H9 (cell line): ENCODE data around the gene PRADC1. TPM values are rescaled to one million over a fixed set of nuclear protein-coding genes. Genes with fewer than 3 reads are reported as not detected.

Experiments
- DNase-seq: peaks from one replicate; pipeline ENCODE4 v3.0.0-alpha.2; 2017
- H2AFZ ChIP-seq: one replicate; pipeline ENCODE4 v1.6.1; 2013; ENCODE audit warnings: mild to moderate bottlenecking, low read length, control low read depth, moderate library complexity
- H2AK5ac ChIP-seq: 2 replicates; pipeline ENCODE4 v1.6.1; 2013; ENCODE audit warnings: low read length, control low read depth, mixed read lengths; ENCODE audit not compliant: insufficient read length
- H2BK120ac ChIP-seq: one replicate; pipeline ENCODE4 v1.6.1; 2013; ENCODE audit warnings: low read depth, mild to moderate bottlenecking, low read length, control low read depth, inconsistent platforms; ENCODE audit not compliant: poor library complexity, severe bottlenecking
- H2BK12ac ChIP-seq: 2 replicates; pipeline ENCODE4 v1.6.1; 2013; ENCODE audit warnings: low read length, control low read depth, mixed read lengths, low read depth; ENCODE audit not compliant: insufficient read length
- H2BK15ac ChIP-seq: 2 replicates; pipeline ENCODE4 v1.6.1; 2013; ENCODE audit warnings: low read depth, low read length, control low read depth
- H2BK20ac ChIP-seq: one replicate; pipeline ENCODE4 v1.6.1; 2013; ENCODE audit warnings: low read depth, mild to moderate bottlenecking, low read length, control low read depth, inconsistent platforms; ENCODE audit not compliant: poor library complexity, severe bottlenecking
- H2BK5ac ChIP-seq: 2 replicates; pipeline ENCODE4 v1.6.1; 2013; ENCODE audit warnings: low read length, control low read depth, mixed read lengths; ENCODE audit not compliant: insufficient read length
- H3K14ac ChIP-seq: 2 replicates; pipeline ENCODE4 v1.6.1; 2013; ENCODE audit warnings: low read length, control low read depth; ENCODE audit not compliant: insufficient read depth
- H3K18ac ChIP-seq: 2 replicates; pipeline ENCODE4 v1.6.1; 2013; ENCODE audit warnings: low read depth, mild to moderate bottlenecking, mixed read lengths, low read length, control low read depth; ENCODE audit not compliant: insufficient read length
- H3K23ac ChIP-seq: 2 replicates; pipeline ENCODE4 v1.6.1; 2013; ENCODE audit warnings: low read length, control low read depth, mixed read lengths, low read depth; ENCODE audit not compliant: insufficient read length
- H3K23me2 ChIP-seq: 2 replicates; pipeline ENCODE4 v1.6.1; 2013; ENCODE audit warnings: low read depth, mild to moderate bottlenecking, mixed read lengths, low read length, control low read depth; ENCODE audit not compliant: insufficient read length, poor library complexity, severe bottlenecking
- H3K27ac ChIP-seq: 2 replicates; pipeline ENCODE4 v1.5.1; 2013; ENCODE audit warnings: low read length, control low read depth, mixed read lengths, low read depth; ENCODE audit not compliant: insufficient read length
- H3K27me3 ChIP-seq: 2 replicates; pipeline ENCODE4 v1.6.1; 2013; ENCODE audit warnings: low read length, control low read depth, inconsistent platforms; ENCODE audit not compliant: insufficient read depth
- H3K4ac ChIP-seq: 2 replicates; pipeline ENCODE4 v1.6.1; 2013; ENCODE audit warnings: low read depth, mild to moderate bottlenecking, control low read depth, inconsistent platforms, low read length, moderate library complexity
- H3K4me1 ChIP-seq: 2 replicates; pipeline ENCODE4 v1.6.1; 2013; ENCODE audit warnings: low read length, control low read depth, inconsistent platforms; ENCODE audit not compliant: insufficient read depth
- H3K4me2 ChIP-seq: 2 replicates; pipeline ENCODE4 v1.6.1; 2013; ENCODE audit warnings: low read length, control low read depth, mixed read lengths; ENCODE audit not compliant: insufficient read length, insufficient read depth
- H3K56ac ChIP-seq: 2 replicates; pipeline ENCODE4 v1.6.1; 2013; ENCODE audit warnings: low read depth, mild to moderate bottlenecking, mixed read lengths, low read length, control low read depth; ENCODE audit not compliant: insufficient read length
- H3K79me1 ChIP-seq: 2 replicates; pipeline ENCODE4 v1.6.1; 2013; ENCODE audit warnings: low read depth, mild to moderate bottlenecking, moderate library complexity, low read length, control low read depth, inconsistent platforms; ENCODE audit not compliant: insufficient read depth, poor library complexity, severe bottlenecking
- H3K79me2 ChIP-seq: 2 replicates; pipeline ENCODE4 v1.6.1; 2013; ENCODE audit warnings: low read length, control low read depth, inconsistent platforms; ENCODE audit not compliant: insufficient read depth
- H3K9ac ChIP-seq: 2 replicates; pipeline ENCODE4 v1.6.1; 2013; ENCODE audit warnings: low read length, control low read depth, mixed read lengths; ENCODE audit not compliant: insufficient read length; ENCODE audit errors: extremely low read depth
- H3K9me3 ChIP-seq: one replicate; pipeline ENCODE4 v1.6.1; 2013; ENCODE audit warnings: low read depth, low read length, inconsistent platforms; ENCODE audit not compliant: control insufficient read depth
- H3T11ph ChIP-seq: one replicate; pipeline ENCODE4 v1.6.1; 2013; ENCODE audit warnings: mild to moderate bottlenecking, low read length, control low read depth, inconsistent platforms
- H4K20me1 ChIP-seq: one replicate; pipeline ENCODE4 v1.6.1; 2013; ENCODE audit not compliant: control insufficient read depth, insufficient read length, insufficient read depth
- H4K5ac ChIP-seq: 2 replicates; pipeline ENCODE4 v1.6.1; 2013; ENCODE audit warnings: low read depth, mild to moderate bottlenecking, mixed read lengths, low read length, control low read depth; ENCODE audit not compliant: insufficient read length
- H4K8ac ChIP-seq: replicated peaks from 2 replicates; pipeline ENCODE4 v1.6.1; 2013; ENCODE audit warnings: low read length, control low read depth, mixed read lengths, low read depth; ENCODE audit not compliant: insufficient read length
- H4K91ac ChIP-seq: 2 replicates; pipeline ENCODE4 v1.6.1; 2013; ENCODE audit warnings: low read depth, mild to moderate bottlenecking, moderate library complexity, mixed read lengths, low read length, control low read depth; ENCODE audit not compliant: insufficient read length
- H3K27ac Mint-ChIP-seq, 3 experiments: 2 replicates in 2 of 3; 3 replicates in 1 of 3; pipeline ENCODE4 v1.8.0; 2020 to 2021; ENCODE audit warnings: mixed read lengths in 3 of 3, mild to moderate bottlenecking in 1 of 3, moderate library complexity in 1 of 3
- H3K27me3 Mint-ChIP-seq: 2 replicates; pipeline ENCODE4 v1.8.0; 2021; ENCODE audit warnings: low read depth, mild to moderate bottlenecking, moderate library complexity, mixed read lengths
- H3K36me3 Mint-ChIP-seq, 3 experiments: 2 replicates in 2 of 3; 3 replicates in 1 of 3; pipeline ENCODE4 v1.8.0; 2020 to 2021; ENCODE audit warnings: low read depth in 3 of 3, mixed read lengths in 3 of 3; ENCODE audit not compliant: insufficient read depth in 1 of 3
- H3K4me1 Mint-ChIP-seq, 2 experiments: 2 replicates each; pipeline ENCODE4 v1.8.0; 2020; ENCODE audit warnings: mixed read lengths in 2 of 2
- H3K4me3 Mint-ChIP-seq, 2 experiments: 2 replicates in 1 of 2; 3 replicates in 1 of 2; pipeline ENCODE4 v1.8.0; 2020 to 2021; ENCODE audit warnings: mild to moderate bottlenecking in 2 of 2, mixed read lengths in 2 of 2, moderate library complexity in 1 of 2
- H3K9me3 Mint-ChIP-seq, 2 experiments: 2 replicates in 1 of 2; 3 replicates in 1 of 2; pipeline ENCODE4 v1.8.0; 2020; ENCODE audit warnings: mild to moderate bottlenecking in 2 of 2, mixed read lengths in 2 of 2, moderate library complexity in 1 of 2
- CTCF ChIP-seq: fragments of 200-600 bp; sonication (generic); conservative IDR thresholded peaks from 3 replicates; pipeline ENCODE4 v1.8.0; 2021; ENCODE audit warnings: antibody characterized with exemption, mild to moderate bottlenecking
- WGBS: extraction: QIAGEN DNeasy Blood & Tissue Kit; methylation state at CpG from one replicate; pipeline ENCODE4 v1.1.7; 2013; ENCODE audit warnings: missing lambda C conversion rate, low lambda C conversion rate, mixed read lengths; ENCODE audit not compliant: insufficient read length; ENCODE audit errors: extremely low coverage; 5-methylcytosine and 5-hydroxymethylcytosine counted together
- total RNA-seq: library from RNA; stranded (reverse); gene quantifications from 2 replicates; pipeline ENCODE4 v1.2.1, GENCODE V29; 2021

The PRADC1 gene
- total RNA-seq, 1 experiment from 2014 or later = 9.6 TPM

GRCh38 chr2:73268830-73269685 is 36.0 kb upstream of the PRADC1 start:
- peaks cover 5% of the 10 kb centered on the region; the same call in 1 of the 2 replicates for H3K4me1 ChIP-seq
- H3K23me2 ChIP-seq = peaks cover 9% of the 10 kb centered on the region
- H3K14ac ChIP-seq = 0 out of 2 replicates have a peak overlapping the region, but pooled peaks have one; percentile 14
- H4K5ac ChIP-seq = no peak overlapping the region
- Mint-ChIP-seq H3K36me3 (peaks cover 0 to 9% (median 8%) of the 10 kb centered on the region in 3 experiments; a peak in 6 of 7 replicates), H3K9me3 (no peaks in the 10 kb centered on the region), H3K27me3 (peaks cover 45% of the 10 kb centered on the region), H3K27ac (no peak overlapping the region), H3K4me3 (peak overlapping the region; percentile 64 to 74), H3K4me1 (peaks cover 9 to 24% of the 10 kb centered on the region in 2 experiments)
- H3K4me2 ChIP-seq = peak overlapping the region; percentile 63
- no peak overlapping the region for H2BK20ac ChIP-seq
- no peaks in the 10 kb centered on the region for H3K79me2 ChIP-seq
- H2BK120ac ChIP-seq = no peak overlapping the region
- H3K18ac ChIP-seq = peak overlapping the region; percentile 13
- H2AFZ ChIP-seq = no peak overlapping the region
- H2AK5ac ChIP-seq = no peak overlapping the region
- no CpG with 5 or more reads among the region's 113 CpGs for WGBS
- no peak overlapping the region for H2BK5ac ChIP-seq
- H4K91ac ChIP-seq = no peak overlapping the region
- peak; percentile 38; the same call in 2 of the 3 replicates for TF ChIP-seq CTCF
- H3K9ac ChIP-seq = peak overlapping the region; percentile 27
- no peak overlapping the region for H2BK15ac ChIP-seq
- DNase-seq = peak; percentile 88
- H3K79me1 ChIP-seq = no peaks in the 10 kb centered on the region
- no peak overlapping the region for H3K4ac ChIP-seq
- H3K27ac ChIP-seq = no peak overlapping the region
- no peaks in the 10 kb centered on the region for H4K20me1 ChIP-seq
- H3K23ac ChIP-seq = no peak overlapping the region
- no peak overlapping the region for H3K56ac ChIP-seq
- H2BK12ac ChIP-seq = no peak overlapping the region
- no peaks in the 10 kb centered on the region; the same call in 1 of the 2 replicates for H3K27me3 ChIP-seq
- no peak overlapping the region for H4K8ac ChIP-seq
- H3T11ph ChIP-seq = no peak overlapping the region
- H3K9me3 ChIP-seq = no peaks in the 10 kb centered on the region
